Mesendoderm (in vitro differentiated cells): Measurements from ENCODE around the gene PARP15.
A peak's percentile ranks its signal among the peaks of the same experiment; 100 is the strongest.

Experiments used
- DNase-seq: peaks from one replicate; pipeline ENCODE4 v3.0.0; 2013
- H2AK5ac ChIP-seq: 2 replicates; pipeline ENCODE4 v1.6.1; 2013; ENCODE audit warnings: low read length, inconsistent platforms
- H2BK120ac ChIP-seq: 2 replicates; pipeline ENCODE4 v1.6.1; 2013; ENCODE audit warnings: low read depth, mild to moderate bottlenecking, low read length, moderate library complexity, mixed read lengths
- H2BK15ac ChIP-seq: replicated peaks from 2 replicates; pipeline ENCODE4 v1.6.1; 2013; ENCODE audit warnings: low read depth, mild to moderate bottlenecking, moderate library complexity
- H2BK5ac ChIP-seq: 2 replicates; pipeline ENCODE4 v1.6.1; 2013; ENCODE audit warnings: low read length, inconsistent platforms
- H3K18ac ChIP-seq: 2 replicates; pipeline ENCODE4 v1.6.1; 2013; ENCODE audit warnings: mild to moderate bottlenecking, low read length, mixed read lengths
- H3K23ac ChIP-seq: one replicate; pipeline ENCODE4 v1.6.1; 2013; ENCODE audit warnings: low read length
- H3K27ac ChIP-seq: 2 replicates; pipeline ENCODE4 v1.5.1; 2013; ENCODE audit warnings: low read depth, mild to moderate bottlenecking, inconsistent platforms, low read length, moderate library complexity
- H3K27me3 ChIP-seq: 2 replicates; pipeline ENCODE4 v1.6.1; 2013; ENCODE audit warnings: low read length, control low read depth, mild to moderate bottlenecking, inconsistent platforms; ENCODE audit not compliant: insufficient read depth, poor library complexity
- H3K36me3 ChIP-seq: 2 replicates; pipeline ENCODE4 v1.6.1; 2013; ENCODE audit warnings: low read length, inconsistent platforms; ENCODE audit not compliant: control insufficient read depth, insufficient read depth
- H3K4ac ChIP-seq: one replicate; pipeline ENCODE4 v1.6.1; 2013; ENCODE audit warnings: low read depth, mild to moderate bottlenecking, low read length, moderate library complexity
- H3K4me1 ChIP-seq: 2 replicates; pipeline ENCODE4 v1.6.1; 2013; ENCODE audit warnings: low read depth, low read length, inconsistent platforms; ENCODE audit not compliant: control insufficient read depth
- H3K4me2 ChIP-seq: 2 replicates; pipeline ENCODE4 v1.6.1; 2013; ENCODE audit warnings: low read length
- H3K4me3 ChIP-seq: 2 replicates; pipeline ENCODE4 v1.5.1; 2013; ENCODE audit warnings: mild to moderate bottlenecking, low read length
- H3K56ac ChIP-seq: one replicate; pipeline ENCODE4 v1.6.1; 2013; ENCODE audit warnings: low read length
- H3K79me1 ChIP-seq: 2 replicates; pipeline ENCODE4 v1.6.1; 2013; ENCODE audit warnings: low read length, inconsistent platforms
- H3K79me2 ChIP-seq: 2 replicates; pipeline ENCODE4 v1.6.1; 2013; ENCODE audit warnings: mild to moderate bottlenecking, low read length; ENCODE audit not compliant: control insufficient read depth, insufficient read depth
- H3K9ac ChIP-seq: 2 replicates; pipeline ENCODE4 v1.6.1; 2013; ENCODE audit warnings: low read length, inconsistent platforms
- H4K5ac ChIP-seq: one replicate; pipeline ENCODE4 v1.6.1; 2013; ENCODE audit warnings: low read length
- H4K8ac ChIP-seq: one replicate; pipeline ENCODE4 v1.6.1; 2013; ENCODE audit warnings: low read depth, mild to moderate bottlenecking, control low read depth, low read length, moderate library complexity
- WGBS: extraction: QIAGEN DNeasy Blood & Tissue Kit; methylation state at CpG from one replicate; pipeline ENCODE4 v1.1.7; 2013; ENCODE audit warnings: low lambda C conversion rate, missing lambda C conversion rate; ENCODE audit not compliant: insufficient coverage; ENCODE audit errors: extremely low coverage; 5-methylcytosine and 5-hydroxymethylcytosine counted together

Gene PARP15

GRCh38 chr3:122555275-122556071, 22.0 kb upstream of the PARP15 start:
- no peak overlapping the region for H3K4me2 ChIP-seq
- no peaks in the 10 kb centered on the region for H3K79me2 ChIP-seq
- H2AK5ac ChIP-seq: no peak overlapping the region
- H4K5ac ChIP-seq: no peak overlapping the region
- WGBS: no CpG with 5 or more reads among the region's 6 CpGs
- peak overlapping the region; percentile 28 for H3K27ac ChIP-seq
- H2BK5ac ChIP-seq: no peak overlapping the region
- H3K56ac ChIP-seq: no peak overlapping the region
- no peak overlapping the region for H2BK15ac ChIP-seq
- no peak overlapping the region for H3K23ac ChIP-seq
- no peak overlapping the region for H3K18ac ChIP-seq
- no peaks in the 10 kb centered on the region for H3K27me3 ChIP-seq
- DNase-seq: peak; percentile 66
- H3K36me3 ChIP-seq: no peaks in the 10 kb centered on the region
- no peak overlapping the region for H3K4me3 ChIP-seq
- H3K79me1 ChIP-seq: no peaks in the 10 kb centered on the region
- H2BK120ac ChIP-seq: no peak overlapping the region
- no peak overlapping the region for H3K4ac ChIP-seq
- H4K8ac ChIP-seq: peak overlapping the region; percentile 31
- no peak overlapping the region for H3K9ac ChIP-seq
- peaks cover 2% of the 10 kb centered on the region for H3K4me1 ChIP-seq

DNA sequence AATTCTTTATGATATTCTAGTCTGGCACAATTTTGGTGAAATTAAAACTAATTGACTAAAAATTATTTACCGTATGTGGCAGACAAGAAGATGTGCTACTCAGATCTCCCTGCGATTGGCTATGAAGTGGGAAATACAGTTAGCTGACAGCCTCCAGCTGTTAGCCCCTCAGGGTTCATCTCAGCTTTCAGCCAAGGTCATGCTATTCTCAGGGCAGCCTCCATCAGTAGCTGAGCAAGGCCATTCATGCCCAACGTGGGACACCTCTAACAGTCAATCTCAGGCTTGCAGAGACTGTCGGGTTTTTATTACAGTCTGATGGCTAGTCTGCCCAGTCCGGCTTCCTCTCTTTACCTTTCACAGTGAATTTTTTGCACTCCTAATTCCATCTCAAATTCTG, 20.1 kb upstream of the PARP15 start:
- Histone ChIP-seq H3K4ac (no peak overlapping the region), H2BK120ac (no peak overlapping the region), H3K4me2 (no peak overlapping the region), H2BK15ac (no peak overlapping the region), H3K27me3 (no peaks in the 10 kb centered on the region), H2AK5ac (no peak overlapping the region), H3K4me1 (peaks cover 2% of the 10 kb centered on the region), H3K18ac (no peak overlapping the region), H3K9ac (no peak overlapping the region), H3K27ac (no peak overlapping the region), H4K5ac (no peak overlapping the region), H3K56ac (no peak overlapping the region), H3K36me3 (no peaks in the 10 kb centered on the region), H2BK5ac (no peak overlapping the region), H3K79me2 (no peaks in the 10 kb centered on the region), H3K4me3 (no peak overlapping the region), H3K79me1 (no peaks in the 10 kb centered on the region), H3K23ac (no peak overlapping the region), H4K8ac (no peak overlapping the region)
- no CpG with 5 or more reads among the region's 5 CpGs for WGBS
- no peak for DNase-seq

DNA sequence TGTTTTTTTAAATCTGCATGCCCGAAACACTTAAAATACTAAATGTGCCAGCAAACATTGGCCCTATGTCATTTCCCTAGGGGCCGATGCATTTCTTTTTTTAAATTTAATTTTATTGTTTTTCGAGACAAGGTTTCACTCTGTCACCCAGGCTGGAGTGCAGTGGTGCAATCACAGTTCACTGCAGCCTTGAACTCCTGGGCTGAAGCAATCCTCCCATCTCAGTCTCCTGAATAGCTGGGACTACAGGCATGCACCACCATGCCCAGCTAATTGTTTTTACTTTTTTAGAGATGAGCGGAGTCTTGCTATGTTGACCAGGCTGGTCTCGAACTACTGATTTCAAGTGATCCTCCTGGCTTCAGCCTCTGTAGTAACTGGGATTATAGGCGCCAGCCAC, 18.8 kb upstream of the PARP15 start:
- Histone ChIP-seq H3K4me2 (no peak overlapping the region), H2BK5ac (no peak overlapping the region), H3K4me3 (no peak overlapping the region), H3K56ac (no peak overlapping the region), H3K4me1 (peaks cover 2% of the 10 kb centered on the region), H3K4ac (no peak overlapping the region), H3K23ac (no peak overlapping the region), H3K27ac (no peak overlapping the region), H3K79me2 (no peaks in the 10 kb centered on the region), H3K18ac (no peak overlapping the region), H4K5ac (no peak overlapping the region), H3K79me1 (no peaks in the 10 kb centered on the region), H2BK15ac (no peak overlapping the region), H2AK5ac (no peak overlapping the region), H3K36me3 (no peaks in the 10 kb centered on the region), H3K9ac (no peak overlapping the region), H2BK120ac (no peak overlapping the region), H3K27me3 (no peaks in the 10 kb centered on the region), H4K8ac (no peak overlapping the region)
- DNase-seq: no peak
- no CpG with 5 or more reads among the region's 6 CpGs for WGBS

DNA sequence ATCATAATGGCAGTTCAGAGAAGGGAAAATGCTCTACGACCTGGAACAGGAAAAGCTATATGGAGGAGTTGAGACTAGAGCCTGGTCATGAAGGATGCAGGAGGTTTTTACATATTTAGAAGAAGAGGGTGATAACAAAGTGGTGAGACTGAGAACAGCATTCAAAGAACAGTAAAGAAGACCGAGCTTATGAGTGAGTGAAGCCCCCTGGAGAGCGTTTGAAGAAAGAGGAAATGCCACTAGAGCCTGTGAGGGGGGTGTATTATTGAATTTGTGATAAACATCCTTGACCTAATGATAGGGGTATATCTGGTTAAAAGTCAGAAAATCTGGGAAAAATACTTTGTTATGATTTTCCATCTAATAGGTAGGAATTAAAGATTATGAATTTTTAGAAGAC, 17.5 kb upstream of the PARP15 start:
- no peaks in the 10 kb centered on the region for H3K79me2 ChIP-seq
- H2BK15ac ChIP-seq: no peak overlapping the region
- no peak overlapping the region for H3K27ac ChIP-seq
- DNase-seq: peak; percentile 61
- H3K23ac ChIP-seq: no peak overlapping the region
- H3K79me1 ChIP-seq: no peaks in the 10 kb centered on the region
- H2BK5ac ChIP-seq: no peak overlapping the region
- no peaks in the 10 kb centered on the region for H3K36me3 ChIP-seq
- H4K5ac ChIP-seq: no peak overlapping the region
- no peak overlapping the region for H2BK120ac ChIP-seq
- H3K9ac ChIP-seq: no peak overlapping the region
- H3K4me3 ChIP-seq: no peak overlapping the region
- no peak overlapping the region for H3K4me2 ChIP-seq
- no peaks in the 10 kb centered on the region for H3K27me3 ChIP-seq
- H3K56ac ChIP-seq: peak overlapping the region; percentile 43
- peaks cover 2% of the 10 kb centered on the region for H3K4me1 ChIP-seq
- no peak overlapping the region for H3K18ac ChIP-seq
- H4K8ac ChIP-seq: no peak overlapping the region
- H3K4ac ChIP-seq: no peak overlapping the region
- no CpG with 5 or more reads among the region's 3 CpGs for WGBS
- no peak overlapping the region for H2AK5ac ChIP-seq

GRCh38 chr3:122560680-122561079, 16.8 kb upstream of the PARP15 start:
- Histone ChIP-seq H3K4ac (no peak overlapping the region), H3K79me1 (no peaks in the 10 kb centered on the region), H2BK120ac (no peak overlapping the region), H3K9ac (no peak overlapping the region), H2AK5ac (no peak overlapping the region), H2BK15ac (no peak overlapping the region), H3K27me3 (no peaks in the 10 kb centered on the region), H4K5ac (no peak overlapping the region), H3K4me3 (no peak overlapping the region), H3K27ac (no peak overlapping the region), H3K79me2 (no peaks in the 10 kb centered on the region), H4K8ac (no peak overlapping the region), H3K4me2 (no peak overlapping the region), H3K36me3 (no peaks in the 10 kb centered on the region), H2BK5ac (no peak overlapping the region), H3K56ac (no peak overlapping the region), H3K4me1 (peaks cover 2% of the 10 kb centered on the region), H3K18ac (no peak overlapping the region), H3K23ac (no peak overlapping the region)
- WGBS: no CpG with 5 or more reads among the region's 1 CpG
- DNase-seq: peak; percentile 72
